HL-60/S4 treated with phorbol 12-myristate 13-acetate at 8.2 ng/mL for 4 days and 3 days (cell line): ENCODE measurements around the gene MFSD2B.
"Not testable (repeated sequence)": the region's sequence is repeated elsewhere in the genome, so short reads cannot be mapped to it uniquely, and the experiment has no call there.

Source experiments
- in situ Hi-C: fragments of 300-500 bp; cut with MboI; formaldehyde crosslinking; loops from 2 replicates; pipeline ENCODE4 v1.15.0; 2022; ENCODE audit warnings: low sequenced_read_pairs

Gene MFSD2B

DNA sequence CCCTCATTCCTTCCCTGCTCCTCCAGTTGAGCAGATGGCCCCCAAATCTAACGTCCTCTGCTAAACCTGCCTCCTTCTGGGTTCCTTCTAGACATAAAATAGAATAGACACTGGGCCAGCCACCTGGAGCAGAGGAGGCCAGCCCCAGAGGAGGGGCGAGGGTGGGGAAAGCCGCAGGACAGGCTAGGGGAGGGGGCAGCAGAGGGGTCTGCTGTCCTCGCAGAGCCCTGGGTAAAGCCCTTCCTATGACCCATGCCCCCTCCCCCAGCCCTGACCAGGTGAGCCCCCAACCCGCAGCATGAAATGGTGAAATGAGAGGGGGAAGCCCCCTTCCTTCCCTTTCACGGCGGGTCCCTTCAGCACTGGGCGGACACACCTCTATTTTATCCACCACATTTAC is 7.8 kb downstream of the MFSD2B start:
- in situ Hi-C loops, result no loop called here

DNA sequence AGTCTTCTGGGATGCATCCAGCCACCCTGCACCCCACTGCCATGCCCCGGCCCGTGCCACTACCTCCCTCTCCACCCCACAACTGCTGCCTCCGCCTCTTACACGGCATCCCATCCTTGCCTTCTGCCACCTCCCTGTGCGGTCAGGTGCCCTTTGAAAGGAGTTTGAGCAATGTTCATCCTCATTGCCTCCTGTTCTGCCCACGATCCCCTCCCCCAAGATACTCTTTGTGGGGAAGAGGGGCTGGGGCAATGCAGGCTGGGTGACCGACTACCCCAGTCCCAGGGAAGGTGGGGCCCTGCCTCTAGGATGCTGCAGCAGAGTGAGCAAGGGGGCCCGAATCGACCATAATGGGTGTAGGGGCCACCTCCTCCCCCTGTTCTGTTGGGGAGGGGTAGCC is 8.4 kb downstream of the MFSD2B start:
- in situ Hi-C loops, result no loop called here

DNA sequence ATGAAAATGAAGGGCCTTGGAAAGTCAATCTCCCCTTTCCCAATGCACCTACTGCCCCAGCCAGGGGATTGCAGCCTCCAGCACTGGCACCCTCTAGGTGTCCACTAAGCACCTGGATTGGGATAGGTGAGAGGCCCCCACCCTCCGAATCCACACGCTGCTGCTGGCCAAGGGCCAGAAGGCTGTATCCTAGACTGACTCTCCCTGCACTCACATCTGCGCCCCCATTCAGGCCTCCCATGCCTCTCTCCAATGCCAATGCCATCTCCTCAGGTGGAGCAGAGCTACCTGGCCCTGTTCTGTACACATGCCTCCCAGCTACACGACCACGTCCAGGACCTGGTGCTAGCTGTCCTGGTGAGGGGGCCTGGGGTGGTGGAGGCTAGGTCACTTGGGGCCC is 9.8 kb downstream of the MFSD2B start:
- in situ Hi-C loops, result no loop called here

DNA sequence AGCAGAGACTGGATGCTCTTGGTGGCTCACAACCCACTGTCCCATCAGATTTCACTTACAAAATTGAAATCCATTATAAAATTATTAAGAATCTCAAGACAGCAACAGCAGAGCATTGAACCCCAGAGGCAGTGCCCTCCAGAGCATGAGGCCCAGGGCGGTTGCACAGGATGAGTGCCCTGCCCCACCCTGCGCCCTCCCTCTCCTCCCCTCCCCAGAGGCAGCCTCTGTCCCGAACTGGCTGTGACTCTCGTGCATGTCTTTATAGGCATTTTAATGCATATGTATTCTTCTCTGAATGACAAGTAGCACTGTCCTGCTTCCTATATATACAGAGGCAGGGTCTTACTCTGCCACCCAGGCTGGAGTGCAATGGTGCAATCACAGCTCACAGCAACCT is 10.4 kb downstream of the MFSD2B start:
- in situ Hi-C loops, result no loop called here

DNA sequence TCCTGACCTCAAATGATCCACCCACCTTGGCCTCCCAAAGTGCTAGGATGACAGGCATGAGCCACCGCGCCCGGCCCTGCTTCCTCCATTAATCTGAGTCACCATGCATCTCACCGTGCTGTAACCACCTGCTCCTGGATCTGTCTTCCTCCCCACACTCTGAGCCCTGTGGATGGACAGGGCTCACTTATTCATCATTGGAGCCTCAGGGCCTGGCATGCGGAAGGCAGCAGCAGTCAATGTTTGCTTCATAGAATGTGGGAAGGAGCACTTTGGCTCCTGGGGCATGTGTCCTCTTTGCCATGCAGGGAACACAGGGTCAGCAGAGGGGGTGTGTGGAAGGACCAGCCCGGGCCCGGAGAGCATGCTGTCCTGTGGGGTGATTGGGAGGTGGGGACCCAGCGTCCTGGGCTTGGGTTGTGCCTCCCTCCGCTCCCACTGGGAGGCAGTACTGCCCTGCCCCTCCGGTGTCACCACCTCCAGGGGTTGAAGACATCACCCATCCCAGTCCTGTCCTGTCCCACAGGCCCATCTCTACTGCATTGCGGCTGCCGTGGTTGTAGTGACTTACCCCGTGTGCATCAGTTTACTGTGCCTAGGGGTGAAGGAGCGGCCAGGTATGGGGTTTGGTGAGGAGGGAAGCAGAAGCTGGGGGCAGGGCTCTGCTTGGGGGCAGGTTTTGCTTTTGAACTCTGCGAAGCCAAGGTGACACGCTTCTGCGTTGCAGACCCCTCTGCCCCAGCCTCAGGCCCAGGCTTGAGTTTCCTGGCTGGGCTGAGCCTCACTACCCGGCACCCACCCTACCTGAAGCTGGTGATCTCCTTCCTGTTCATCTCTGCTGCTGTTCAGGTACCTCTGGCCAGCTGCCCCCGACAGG is 11.5 kb downstream of the MFSD2B start:
- in situ Hi-C loops, result no loop called here

DNA sequence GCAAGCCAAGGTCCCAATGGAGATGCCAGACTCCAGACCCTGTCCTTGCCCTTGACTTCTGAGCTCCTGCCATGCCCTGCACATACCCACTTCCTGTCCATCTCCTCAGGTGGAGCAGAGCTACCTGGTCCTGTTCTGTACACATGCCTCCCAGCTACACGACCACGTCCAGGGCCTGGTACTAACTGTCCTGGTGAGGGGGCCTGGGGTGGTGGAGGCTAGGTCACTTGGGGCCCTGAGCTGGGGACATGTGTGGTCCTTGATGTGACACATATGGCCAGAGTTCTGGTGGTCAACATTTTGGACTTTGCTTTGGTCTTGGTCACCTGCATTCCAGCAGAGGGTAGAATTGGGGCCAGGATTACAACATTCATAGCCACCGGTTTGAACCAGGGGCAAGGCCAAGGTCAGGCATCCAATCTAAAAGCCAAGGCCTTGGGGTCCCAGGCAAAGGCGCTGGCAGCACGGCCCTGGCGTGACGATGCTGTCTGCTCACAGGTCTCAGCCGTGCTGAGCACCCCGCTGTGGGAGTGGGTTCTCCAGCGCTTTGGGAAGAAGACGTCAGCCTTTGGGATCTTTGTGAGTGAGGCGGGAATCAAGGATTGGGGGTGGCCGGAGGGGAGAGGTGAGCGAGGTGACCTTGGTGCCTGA is 12.6 kb downstream of the MFSD2B start:
- in situ Hi-C loops, result no loop called here

DNA sequence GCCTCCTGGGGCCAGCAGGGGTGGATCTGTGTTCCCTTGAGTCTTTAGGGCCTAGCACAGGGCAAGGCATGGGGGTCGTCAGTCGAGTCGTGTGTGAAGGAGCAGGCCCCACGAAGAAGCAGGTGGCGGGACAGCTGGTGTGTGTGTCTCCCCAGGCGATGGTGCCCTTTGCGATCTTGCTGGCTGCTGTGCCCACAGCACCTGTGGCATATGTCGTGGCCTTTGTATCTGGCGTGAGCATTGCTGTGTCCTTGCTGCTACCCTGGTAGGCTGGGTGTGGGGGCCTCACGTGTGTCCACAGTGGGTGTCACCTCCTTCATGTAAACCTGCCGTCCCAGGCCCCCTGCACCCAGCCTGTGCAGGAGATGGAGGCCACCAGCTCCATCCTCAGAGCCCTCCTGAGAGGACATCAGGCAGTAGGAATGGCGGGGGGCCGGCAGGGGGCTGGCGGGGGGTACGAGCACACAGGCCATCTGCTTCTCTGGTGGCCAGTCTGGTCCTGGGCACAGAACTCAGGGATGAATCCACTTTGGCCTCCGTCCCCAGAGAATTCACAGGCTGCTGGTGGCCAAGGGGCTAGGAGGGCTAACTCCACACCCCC is 13.2 kb downstream of the MFSD2B start:
- in situ Hi-C loops, result no loop called here

DNA sequence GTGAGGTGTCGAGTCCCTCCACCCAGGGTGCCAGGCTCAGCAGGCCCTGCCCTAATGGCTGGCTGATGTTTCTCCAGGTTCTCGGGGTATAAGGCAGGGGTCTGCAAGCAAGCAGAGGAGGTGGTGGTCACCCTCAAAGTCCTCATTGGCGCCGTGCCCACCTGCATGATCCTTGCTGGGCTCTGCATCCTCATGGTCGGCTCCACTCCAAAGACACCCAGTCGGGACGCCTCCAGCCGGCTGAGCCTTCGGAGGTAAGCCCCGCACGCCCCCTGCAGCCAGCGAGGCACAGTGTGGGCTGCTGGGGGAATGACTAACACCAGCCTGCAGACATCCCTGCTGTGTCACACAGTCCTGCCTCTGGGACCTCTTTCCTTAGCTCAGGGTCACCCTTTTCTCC is 14.1 kb downstream of the MFSD2B start:
- in situ Hi-C loops, result no loop called here

DNA sequence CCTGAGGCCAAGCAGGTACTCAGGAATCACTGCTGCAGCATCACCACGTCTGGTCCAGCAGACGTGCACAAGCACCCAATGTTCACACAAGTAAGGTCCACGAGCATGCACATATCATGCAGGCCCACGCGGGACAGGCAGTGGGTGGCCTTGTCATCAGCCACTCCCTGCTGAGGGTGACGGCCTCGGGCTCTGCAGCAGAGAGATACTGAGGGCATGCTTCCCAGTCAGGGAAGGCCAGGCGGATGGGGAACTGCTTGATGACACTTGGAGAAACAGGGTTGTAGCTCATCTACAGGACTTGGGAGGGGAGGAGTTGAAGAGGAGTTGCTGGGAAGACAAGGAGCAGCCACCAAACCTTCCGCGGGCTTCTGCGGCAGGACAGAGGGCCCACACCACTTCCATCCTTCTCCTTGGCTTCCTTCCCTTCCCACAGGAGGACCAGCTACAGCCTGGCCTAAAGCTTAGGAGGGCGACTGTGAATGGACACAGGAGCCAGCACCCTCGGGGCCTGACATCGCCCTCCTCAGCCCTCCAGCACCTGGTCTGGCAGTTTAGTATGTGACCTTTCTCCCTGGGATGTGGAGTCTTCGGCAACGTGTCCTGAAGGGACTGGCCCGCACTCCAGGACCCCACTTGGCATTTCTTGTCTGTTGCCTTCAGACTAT is 15.2 kb downstream of the MFSD2B start:
- in situ Hi-C loops, result no loop called here

DNA sequence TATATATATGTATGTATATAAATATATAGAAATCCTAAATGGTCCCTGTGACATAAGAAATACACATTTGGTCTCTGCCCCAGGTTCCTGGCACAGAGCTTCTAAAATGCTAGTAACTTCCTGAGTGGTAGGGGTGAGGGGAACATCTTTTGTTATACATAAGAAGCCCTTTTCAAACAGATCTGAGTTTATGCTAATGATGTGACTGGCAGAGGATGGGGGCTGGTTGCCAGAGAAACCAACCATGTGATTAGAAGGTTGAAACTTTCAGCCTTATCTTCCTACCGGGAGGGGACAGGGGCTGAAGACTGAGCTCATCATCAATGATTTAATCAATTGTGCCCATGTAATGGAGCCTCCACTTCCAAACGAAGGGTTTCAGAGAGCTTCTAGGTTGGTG is 16.3 kb downstream of the MFSD2B start:
- in situ Hi-C loops, result no loop called here

DNA sequence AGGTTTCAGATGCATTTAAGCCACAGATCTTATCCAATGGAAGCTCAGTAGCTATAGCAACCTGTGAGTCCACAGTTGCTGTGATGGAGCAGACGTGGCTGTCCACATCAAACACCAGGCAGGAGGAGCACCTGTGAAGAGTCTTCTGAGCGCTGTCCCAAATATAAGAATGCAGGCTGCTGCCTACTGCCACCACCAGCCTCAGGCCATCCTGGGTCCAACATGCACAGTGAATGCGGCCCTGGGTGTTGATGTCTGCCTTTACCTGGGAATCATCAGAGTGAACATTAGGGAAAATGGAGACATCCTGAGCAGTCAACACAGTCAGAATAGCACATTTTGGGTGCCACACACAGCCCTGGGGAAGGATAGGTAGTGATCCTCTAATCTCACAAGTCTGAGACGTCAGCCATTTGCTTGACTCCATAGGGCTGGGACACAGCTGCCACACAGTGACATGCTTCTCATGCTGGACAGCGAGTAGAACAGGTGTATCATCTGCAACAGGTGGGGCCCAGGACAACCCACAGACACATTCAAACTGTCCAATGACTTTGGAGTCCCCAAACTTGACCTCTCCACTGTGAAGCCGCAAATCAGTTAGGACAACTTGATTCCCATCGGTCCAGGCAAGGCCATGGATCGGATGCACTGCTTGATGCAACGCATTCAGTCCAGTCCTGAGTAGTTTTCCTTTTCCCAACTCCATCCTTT is 29.1 kb downstream of the MFSD2B start:
- in situ Hi-C loops, result no loop called here

DNA sequence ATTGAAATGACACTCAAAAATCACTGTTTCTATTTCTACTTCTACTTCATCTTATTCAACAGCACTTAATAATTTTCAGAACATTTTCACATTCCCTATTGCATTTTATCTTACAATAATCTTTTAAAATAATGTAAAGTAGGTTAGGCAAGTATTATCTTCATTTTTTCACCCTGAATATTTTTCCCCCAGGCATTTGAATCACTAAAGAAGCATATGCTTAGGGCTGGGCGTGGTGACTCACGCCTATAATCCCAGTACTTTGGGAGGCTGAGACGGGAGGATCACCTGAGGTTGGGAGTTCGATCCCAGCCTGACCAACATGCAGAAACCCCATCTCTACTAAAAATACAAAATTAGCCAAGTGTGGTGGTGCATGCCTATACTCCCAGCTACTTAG is 30.6 kb downstream of the MFSD2B start:
- in situ Hi-C loops, result no loop called here

DNA sequence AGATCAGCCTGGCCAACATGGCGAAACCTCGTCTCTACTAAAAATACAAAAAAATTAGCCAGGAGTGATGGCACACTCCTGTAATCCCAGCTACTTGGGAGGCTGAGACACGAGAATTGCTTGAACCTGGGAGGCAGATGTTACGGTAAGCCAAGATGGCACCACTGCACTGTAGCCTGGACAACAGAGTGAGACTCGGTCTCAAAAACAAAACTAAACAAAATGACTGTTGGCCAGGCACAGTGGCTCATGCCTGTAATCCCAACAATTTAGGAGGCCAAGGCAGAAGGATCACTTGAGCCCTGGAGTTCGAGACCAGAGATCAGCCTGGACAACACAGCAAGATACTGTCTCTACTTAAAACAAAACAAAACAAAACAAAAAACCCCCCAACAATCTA is 33.2 kb downstream of the MFSD2B start:
- in situ Hi-C loops, result not testable (repeated sequence)

DNA sequence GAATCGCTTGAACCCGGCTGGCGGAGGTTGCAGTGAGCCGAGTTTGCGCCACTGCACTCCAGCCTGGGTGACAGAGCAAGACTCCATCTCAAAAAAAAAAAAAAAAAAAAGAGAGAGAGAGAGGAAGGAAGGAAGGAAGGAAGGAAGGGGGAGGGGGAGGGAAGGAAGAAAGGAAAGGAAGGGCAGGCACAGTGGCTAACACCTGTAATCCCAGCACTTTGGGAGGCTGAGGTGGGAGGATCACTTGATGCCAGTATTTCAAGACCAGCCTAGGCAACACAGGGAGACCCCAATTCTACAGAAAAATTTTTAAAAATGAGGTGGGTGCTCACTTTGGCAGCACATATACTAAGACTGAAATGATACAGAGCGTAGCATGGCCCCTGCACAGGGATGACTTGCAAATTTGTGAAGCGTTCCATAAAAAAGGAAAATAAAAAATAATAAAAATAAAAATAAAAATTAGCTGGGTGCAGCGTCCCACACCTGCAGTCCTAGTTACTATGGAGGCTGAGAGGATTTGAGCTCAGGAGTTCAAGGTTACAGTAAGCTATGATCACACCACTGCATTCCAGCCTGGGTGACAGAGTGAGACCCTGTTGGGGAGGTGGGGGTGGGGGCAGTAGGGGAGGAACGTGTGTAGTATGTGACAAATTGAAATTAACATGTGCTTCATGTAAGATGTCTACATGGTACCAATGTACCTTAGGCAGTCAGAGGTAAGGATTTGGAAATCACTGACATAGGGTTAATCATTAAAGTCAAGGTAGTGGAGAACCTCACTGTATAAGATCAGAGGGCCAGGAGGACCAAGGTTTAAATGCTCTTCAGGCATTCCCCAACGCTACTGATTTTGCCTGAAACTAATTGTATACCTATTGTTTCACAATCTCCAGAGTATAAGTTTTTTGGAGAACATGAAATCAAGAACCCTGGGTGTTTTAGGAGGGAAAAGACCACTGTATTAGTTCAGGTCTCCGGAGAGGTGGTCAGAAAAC is 35.9 kb downstream of the MFSD2B start:
- in situ Hi-C loops, result no loop called here

DNA sequence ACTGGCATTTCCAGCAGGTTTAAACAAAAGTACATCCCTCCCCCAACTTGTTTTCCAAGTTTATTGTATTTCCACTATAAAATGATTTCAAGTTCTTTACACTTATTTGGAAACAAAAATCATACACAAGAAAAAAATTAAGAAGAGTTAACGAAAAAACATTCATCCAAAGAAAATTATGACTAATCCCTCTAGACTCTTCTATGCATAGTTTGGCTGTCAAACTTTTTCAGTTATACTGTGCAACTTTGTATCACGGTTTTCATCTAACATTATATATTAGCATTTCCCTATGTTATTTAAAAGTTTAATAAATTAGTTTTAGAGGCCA is 36.7 kb downstream of the MFSD2B start:
- in situ Hi-C loops, result no loop called here

DNA sequence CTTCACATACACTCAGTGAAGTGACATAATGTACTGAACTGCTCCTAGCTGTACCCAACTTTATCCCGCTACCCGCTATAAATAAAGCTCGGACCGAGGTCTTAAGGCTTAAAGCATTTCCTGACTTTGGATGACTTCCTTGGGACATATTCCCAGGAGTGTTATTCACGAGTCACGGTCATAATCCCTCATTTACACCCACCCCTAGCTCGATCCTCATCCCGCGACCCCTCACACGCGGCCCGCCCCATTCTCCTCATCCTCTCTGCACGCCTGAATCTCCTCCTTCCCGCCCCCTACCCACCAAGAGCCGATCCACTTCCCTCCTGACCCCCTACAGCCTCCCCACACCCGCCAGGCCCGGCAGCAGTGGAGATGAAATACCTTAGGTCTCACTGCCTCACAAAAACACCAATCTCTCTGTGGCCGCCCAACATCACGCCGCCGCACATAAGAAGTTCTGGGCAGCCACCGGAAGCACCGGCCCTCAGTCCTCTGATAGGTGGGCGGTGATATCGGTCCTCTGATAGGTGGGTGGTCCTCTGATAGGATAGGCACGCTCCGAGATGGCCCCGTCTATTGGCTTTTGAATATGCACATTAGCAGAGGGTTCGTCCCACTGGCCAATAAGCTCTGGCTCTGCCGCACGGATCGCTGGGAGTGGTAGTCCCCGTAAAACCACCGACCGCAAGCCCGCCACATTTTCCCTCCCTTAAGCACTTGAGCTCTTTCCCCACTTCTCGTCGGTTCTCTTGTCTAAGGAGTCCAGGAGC is 37.2 kb downstream of the MFSD2B start, which contains the start of gene WDCP:
Gene WDCP (minus strand): TSS at position 462 of the 773 bp plus-strand sequence. CDS start 7,897 bp downstream, outside the sequence.
- in situ Hi-C loops, result no loop called here

DNA sequence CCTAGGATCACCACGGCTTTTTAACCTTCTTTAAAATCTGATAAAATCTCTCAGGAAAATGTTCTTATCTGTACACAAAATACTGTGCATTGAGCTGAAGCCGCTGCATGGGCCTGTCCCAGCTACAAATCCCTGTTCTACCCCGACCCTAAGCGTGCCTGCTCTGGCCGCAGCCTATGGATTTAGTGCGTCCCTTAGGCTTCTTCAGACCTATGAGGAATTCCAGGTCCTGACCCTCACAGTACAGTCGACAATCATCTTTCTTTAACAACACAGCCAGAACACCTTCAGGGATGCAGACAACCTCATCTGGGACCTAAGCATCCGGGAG is 37.8 kb downstream of the MFSD2B start:
- in situ Hi-C loops, result no loop called here

DNA sequence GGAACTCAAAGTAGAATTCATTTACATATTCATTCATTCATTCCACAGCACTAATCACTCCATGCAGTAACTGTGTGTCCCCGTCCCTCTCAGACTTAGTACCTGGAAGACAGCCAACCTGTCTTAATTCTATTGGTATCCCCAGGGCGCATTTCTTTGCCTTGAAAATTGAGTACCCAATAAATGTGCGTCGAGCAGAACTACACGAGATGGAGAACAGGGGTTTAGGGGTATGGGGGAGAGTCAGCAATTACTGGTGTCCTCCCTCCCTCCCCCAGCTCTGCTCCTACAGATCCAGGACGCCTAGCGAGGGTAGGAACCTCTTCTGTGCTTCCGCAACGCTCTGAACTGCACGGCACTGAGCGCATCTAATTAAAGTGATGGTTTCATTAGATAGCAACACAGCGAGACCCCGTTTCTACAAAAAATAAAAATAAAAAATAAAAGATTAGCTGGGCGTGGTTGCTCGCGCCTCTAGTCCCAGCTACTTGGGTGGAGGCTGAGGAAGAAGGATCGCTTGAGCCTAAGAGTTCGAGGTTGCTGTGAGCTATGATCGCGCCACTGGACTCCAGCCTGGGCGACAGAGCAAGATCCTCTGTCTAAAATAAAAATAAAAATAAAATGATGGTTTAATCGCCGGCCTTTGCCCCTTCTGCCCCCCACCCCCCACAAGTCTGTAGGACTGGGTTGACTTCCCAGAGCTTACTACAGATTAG is 39.0 kb downstream of the MFSD2B start:
- in situ Hi-C loops, result no loop called here
